NB4 (cell line): ENCODE measurements around the gene GLI3.

Experiments used
- DNase-seq: peaks from one replicate; pipeline ENCODE4 v3.0.0; 2010; ENCODE audit warnings: low read depth
- H3K4me3 ChIP-seq: one replicate; pipeline ENCODE4 v1.5.1; 2011; ENCODE audit warnings: mild to moderate bottlenecking, low read depth, low read length, moderate library complexity
- CTCF ChIP-seq: IDR thresholded peaks from one replicate; pipeline ENCODE4 v1.5.1; 2012; ENCODE audit warnings: low read depth, low read length
- MAX ChIP-seq: IDR thresholded peaks from 2 replicates; pipeline ENCODE4 v1.6.1; 2011; ENCODE audit warnings: low read depth, low read length
- MYC ChIP-seq: IDR thresholded peaks from 2 replicates; pipeline ENCODE4 v1.6.1; 2011; ENCODE audit warnings: low read depth, low read length
- POLR2A ChIP-seq: IDR thresholded peaks from 2 replicates; pipeline ENCODE4 v1.6.1; 2011; ENCODE audit warnings: mild to moderate bottlenecking; ENCODE audit not compliant: insufficient read length; ENCODE audit errors: extremely low read depth

The GLI3 gene

GRCh38 chr7:42057331-42057730 is 179.7 kb downstream of the GLI3 start:
- TF ChIP-seq MYC (no peak), MAX (no peak)
- no peak overlapping the region for H3K4me3 ChIP-seq
- DNase-seq, result no peak

- DNase-seq, result no peak
- TF ChIP-seq POLR2A (no peak), MAX (no peak), CTCF (no peak), MYC (no peak)
- no peak overlapping the region for H3K4me3 ChIP-seq
Measured at GRCh38 chr7:42055171-42055570, 181.8 kb downstream of the GLI3 start.

- DNase-seq, result no peak
- TF ChIP-seq MAX (no peak), CTCF (no peak), POLR2A (no peak), MYC (no peak)
- no peak overlapping the region for H3K4me3 ChIP-seq
Measured at GRCh38 chr7:42053834-42054233, 183.2 kb downstream of the GLI3 start.

GRCh38 chr7:42049761-42050160 is 187.2 kb downstream of the GLI3 start:
- no peak overlapping the region for H3K4me3 ChIP-seq
- DNase-seq, result no peak
- TF ChIP-seq POLR2A (no peak), CTCF (no peak), MAX (no peak), MYC (no peak)

GRCh38 chr7:42046483-42046882 is 190.5 kb downstream of the GLI3 start:
- H3K4me3 ChIP-seq, result no peak overlapping the region
- TF ChIP-seq MYC (no peak), MAX (no peak), CTCF (no peak), POLR2A (no peak)

GRCh38 chr7:42045961-42046360 is 191.0 kb downstream of the GLI3 start:
- TF ChIP-seq POLR2A (no peak), CTCF (no peak), MYC (no peak), MAX (no peak)
- no peak overlapping the region for H3K4me3 ChIP-seq
- DNase-seq, result no peak

More at GRCh38 chr7:42046483-42046882, 190.5 kb downstream of the GLI3 start:
- no peak for DNase-seq
